ENCODE measurements around the gene WDR72.
"Not testable (repeated sequence)": the region's sequence is repeated elsewhere in the genome, so short reads cannot be mapped to it uniquely, and the experiment has no call there.

WDR72 gene

GRCh38 chr15:53759411-53759931 lies at the start of gene WDR72:
Gene WDR72 (minus strand): TSS chr15:53759663. CDS start chr15:53733149, 26,514 bp downstream.
- DNase-seq (ENCODE audit: low read depth) = no peak
- no peak for TF ChIP-seq CTCF (conservative IDR thresholded peaks at IDR 0.05; ENCODE audit: low read depth, low read length)
- peak within 1 kb of the TSS; percentile 10 for H3K4me3 ChIP-seq (ENCODE audit: low read length)

- DNase-seq (ENCODE audit: low read depth) = no peak
- no peak overlapping the region for H3K4me3 ChIP-seq (ENCODE audit: low read length)
- peak; percentile 59 for TF ChIP-seq CTCF (conservative IDR thresholded peaks at IDR 0.05; ENCODE audit: low read depth, low read length)
Measured at GRCh38 chr15:53808058-53808706, 48.7 kb upstream of the WDR72 start.

GRCh38 chr15:53807501-53807900 lies 48.0 kb upstream of the WDR72 start:
- no peak overlapping the region for H3K4me3 ChIP-seq (ENCODE audit: low read length)
- TF ChIP-seq CTCF (conservative IDR thresholded peaks at IDR 0.05; ENCODE audit: low read depth, low read length) = no peak
- DNase-seq (ENCODE audit: low read depth) = no peak

- TF ChIP-seq CTCF (conservative IDR thresholded peaks at IDR 0.05; ENCODE audit: low read depth, low read length) = no peak
- H3K4me3 ChIP-seq (ENCODE audit: low read length) = no peak overlapping the region
- no peak for DNase-seq (ENCODE audit: low read depth)
Measured at GRCh38 chr15:53802672-53803071, 43.2 kb upstream of the WDR72 start.

GRCh38 chr15:53791581-53791980 lies 32.1 kb upstream of the WDR72 start:
- DNase-seq (ENCODE audit: low read depth) = no peak
- TF ChIP-seq CTCF (conservative IDR thresholded peaks at IDR 0.05; ENCODE audit: low read depth, low read length) = no peak
- no peak overlapping the region for H3K4me3 ChIP-seq (ENCODE audit: low read length)

- TF ChIP-seq CTCF (conservative IDR thresholded peaks at IDR 0.05; ENCODE audit: low read depth, low read length) = no peak
- no peak for DNase-seq (ENCODE audit: low read depth)
- H3K4me3 ChIP-seq (ENCODE audit: low read length) = no peak overlapping the region
Measured at GRCh38 chr15:53789654-53790375, 30.4 kb upstream of the WDR72 start.

GRCh38 chr15:53786401-53786800 lies 26.9 kb upstream of the WDR72 start:
- no peak for TF ChIP-seq CTCF (conservative IDR thresholded peaks at IDR 0.05; ENCODE audit: low read depth, low read length)
- H3K4me3 ChIP-seq (ENCODE audit: low read length) = no peak overlapping the region
- DNase-seq (ENCODE audit: low read depth) = no peak

GRCh38 chr15:53785241-53785640 lies 25.8 kb upstream of the WDR72 start:
- DNase-seq (ENCODE audit: low read depth); H3K4me3 ChIP-seq (ENCODE audit: low read length): not testable (repeated sequence)

All from retinal pigment epithelial cell (primary cell).